Activated CD8-positive, alpha-beta memory T cell treated with anti-CD3 and anti-CD28 coated beads, Interleukin-2, amount 50 U/mL, for 1 hour (primary cell): ENCODE measurements around the gene ZNF488.
A peak's percentile ranks its signal among the peaks of the same experiment; 100 is the strongest.

Experiments used
- DNase-seq: peaks from one replicate; pipeline ENCODE4 v3.0.0-alpha.2; 2020; ENCODE audit errors: extremely low read depth

ZNF488 gene

DNA sequence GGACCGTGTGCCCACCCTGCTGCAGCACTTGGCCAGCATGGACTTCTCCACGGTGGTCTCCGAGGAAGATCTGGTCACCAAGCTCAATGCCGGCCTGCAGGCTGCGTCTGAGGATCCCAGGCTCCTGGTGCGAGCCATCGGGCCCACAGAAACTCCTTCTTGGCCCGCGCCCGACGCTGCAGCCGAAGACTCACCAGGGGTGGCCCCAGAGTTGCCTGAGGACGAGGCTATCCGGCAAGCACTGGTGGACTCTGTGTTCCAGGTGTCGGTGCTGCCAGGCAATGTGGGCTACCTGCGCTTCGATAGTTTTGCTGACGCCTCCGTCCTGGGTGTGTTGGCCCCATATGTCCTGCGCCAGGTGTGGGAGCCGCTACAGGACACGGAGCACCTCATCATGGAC lies 34.6 kb downstream of the ZNF488 start:
- DNase-seq, result no peak

DNA sequence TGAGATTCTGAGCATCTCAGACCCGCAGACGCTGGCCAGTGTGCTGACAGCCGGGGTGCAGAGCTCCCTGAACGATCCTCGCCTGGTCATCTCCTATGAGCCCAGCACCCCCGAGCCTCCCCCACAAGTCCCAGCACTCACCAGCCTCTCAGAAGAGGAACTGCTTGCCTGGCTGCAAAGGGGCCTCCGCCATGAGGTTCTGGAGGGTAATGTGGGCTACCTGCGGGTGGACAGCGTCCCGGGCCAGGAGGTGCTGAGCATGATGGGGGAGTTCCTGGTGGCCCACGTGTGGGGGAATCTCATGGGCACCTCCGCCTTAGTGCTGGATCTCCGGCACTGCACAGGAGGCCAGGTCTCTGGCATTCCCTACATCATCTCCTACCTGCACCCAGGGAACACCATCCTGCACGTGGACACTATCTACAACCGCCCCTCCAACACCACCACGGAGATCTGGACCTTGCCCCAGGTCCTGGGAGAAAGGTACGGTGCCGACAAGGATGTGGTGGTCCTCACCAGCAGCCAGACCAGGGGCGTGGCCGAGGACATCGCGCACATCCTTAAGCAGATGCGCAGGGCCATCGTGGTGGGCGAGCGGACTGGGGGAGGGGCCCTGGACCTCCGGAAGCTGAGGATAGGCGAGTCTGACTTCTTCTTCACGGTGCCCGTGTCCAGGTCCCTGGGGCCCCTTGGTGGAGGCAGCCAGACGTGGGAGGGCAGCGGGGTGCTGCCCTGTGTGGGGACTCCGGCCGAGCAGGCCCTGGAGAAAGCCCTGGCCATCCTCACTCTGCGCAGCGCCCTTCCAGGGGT lies 35.2 kb downstream of the ZNF488 start:
- DNase-seq, result no peak

DNA sequence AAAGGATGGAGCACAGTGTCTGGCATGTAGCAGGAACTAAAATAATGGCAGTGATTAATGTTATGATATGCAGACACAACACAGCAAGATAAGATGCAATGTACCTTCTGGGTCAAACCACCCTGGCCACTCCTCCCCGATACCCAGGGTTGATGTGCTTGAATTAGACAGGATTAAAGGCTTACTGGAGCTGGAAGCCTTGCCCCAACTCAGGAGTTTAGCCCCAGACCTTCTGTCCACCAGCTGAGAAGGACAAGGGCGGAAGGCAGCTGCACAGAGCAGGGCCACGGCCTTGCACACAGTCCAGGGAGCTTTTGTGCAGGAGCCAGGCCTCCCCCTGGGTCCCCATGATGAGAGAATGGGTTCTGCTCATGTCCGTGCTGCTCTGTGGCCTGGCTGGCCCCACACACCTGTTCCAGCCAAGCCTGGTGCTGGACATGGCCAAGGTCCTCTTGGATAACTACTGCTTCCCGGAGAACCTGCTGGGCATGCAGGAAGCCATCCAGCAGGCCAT lies 35.9 kb downstream of the ZNF488 start, which contains the start of gene RBP3:
Gene RBP3, plus strand, starts transcription at position 226 of the 514 bp plus-strand sequence. Its CDS starts 122 bp downstream, at position 348.
- no peak for DNase-seq

DNA sequence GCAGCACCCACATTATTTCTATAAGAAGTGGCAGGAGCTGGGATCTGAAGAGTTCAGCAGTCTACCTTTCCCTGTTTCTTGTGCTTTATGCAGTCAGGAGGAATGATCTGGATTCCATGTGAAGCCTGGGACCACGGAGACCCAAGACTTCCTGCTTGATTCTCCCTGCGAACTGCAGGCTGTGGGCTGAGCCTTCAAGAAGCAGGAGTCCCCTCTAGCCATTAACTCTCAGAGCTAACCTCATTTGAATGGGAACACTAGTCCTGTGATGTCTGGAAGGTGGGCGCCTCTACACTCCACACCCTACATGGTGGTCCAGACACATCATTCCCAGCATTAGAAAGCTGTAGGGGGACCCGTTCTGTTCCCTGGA lies 36.8 kb downstream of the ZNF488 start:
- no peak for DNase-seq

DNA sequence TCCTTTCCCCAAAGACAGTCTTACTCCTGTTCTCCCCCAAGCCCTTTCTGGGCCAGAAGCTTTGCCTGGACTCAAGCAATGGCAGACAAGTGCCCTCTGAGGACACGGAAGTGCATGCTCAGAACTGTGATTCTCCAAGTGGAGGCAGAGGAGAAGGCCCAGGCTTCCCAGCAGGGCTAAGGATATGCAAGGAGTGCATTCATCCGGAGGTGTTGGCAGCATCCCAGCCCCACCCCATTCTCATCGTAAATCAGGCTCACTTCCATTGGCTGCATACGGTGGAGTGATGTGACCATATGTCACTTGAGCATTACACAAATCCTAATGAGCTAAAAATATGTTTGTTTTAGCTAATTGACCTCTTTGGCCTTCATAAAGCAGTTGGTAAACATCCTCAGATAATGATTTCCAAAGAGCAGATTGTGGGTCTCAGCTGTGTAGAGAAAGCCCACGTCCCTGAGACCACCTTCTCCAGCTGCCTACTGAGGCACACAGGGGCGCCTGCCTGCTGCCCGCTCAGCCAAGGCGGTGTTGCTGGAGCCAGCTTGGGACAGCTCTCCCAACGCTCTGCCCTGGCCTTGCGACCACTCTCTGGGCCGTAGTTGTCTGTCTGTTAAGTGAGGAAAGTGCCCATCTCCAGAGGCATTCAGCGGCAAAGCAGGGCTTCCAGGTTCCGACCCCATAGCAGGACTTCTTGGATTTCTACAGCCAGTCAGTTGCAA lies 37.4 kb downstream of the ZNF488 start:
- no peak for DNase-seq

DNA sequence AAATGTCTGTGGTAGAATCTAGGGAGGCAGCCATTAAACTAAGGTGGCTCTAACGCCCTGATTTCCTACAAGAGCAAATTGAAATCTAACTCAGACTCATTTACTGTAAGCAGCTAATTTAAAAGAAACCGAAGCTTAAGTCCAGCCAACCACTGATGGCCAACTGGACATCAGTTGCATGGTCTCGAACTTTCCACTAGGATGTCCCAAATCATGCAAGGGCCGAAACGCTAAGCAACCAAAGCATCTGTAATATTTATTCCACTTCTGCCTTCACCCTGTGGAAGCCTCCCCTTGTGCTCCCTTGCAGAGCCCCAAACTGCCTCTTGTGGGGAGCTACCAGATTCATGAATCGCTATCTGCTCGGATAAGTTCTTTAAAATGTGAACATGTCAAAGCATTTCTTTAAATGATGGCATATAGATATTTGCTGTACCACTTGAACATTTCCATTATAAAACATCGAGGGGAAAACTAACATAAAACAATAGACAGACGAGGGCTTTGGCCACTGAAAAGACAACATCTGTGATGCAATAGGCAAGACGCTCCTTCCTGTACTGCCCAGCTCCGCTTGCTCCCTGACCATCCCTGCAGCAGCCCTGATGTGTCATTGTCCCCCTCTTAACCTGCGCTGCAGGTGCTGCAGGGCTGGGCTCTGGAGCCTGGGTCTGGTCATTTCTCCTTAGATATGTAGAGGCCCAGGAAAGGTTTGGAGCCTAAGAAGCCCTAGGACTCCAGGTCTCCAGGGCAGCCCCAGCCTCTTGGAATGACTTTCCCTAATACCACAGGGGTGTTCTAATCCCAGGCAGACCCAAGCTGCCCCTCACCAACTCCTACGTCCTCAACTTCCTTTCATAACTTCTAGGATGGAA lies 38.9 kb downstream of the ZNF488 start:
- DNase-seq, result no peak

DNA sequence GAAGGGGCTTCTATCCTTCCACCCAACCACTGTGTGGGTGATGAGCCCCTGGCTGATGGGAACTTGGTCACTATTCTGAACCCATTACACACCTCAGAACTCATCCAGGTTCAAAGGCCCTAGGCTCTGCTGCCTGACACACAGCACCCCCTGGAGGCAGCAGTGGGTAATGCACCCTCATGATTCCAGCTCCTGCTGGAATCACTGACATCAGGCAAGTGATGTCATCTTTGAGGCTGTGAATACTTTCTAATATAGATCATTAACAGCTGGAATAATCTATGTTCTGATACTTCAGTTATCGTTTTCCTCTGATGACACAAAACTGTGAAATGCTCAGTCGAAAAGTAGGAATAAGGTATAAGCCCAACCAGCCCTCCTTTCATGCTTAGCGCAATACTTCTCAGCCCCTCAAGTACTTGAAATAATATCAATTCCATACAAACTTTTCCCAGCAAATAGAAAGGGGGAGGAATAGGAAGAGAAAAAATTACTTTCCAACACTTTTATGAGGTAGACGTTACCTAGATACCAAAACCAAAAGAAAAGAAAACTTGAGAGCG lies 43.4 kb downstream of the ZNF488 start:
- DNase-seq, result peak; percentile 13

DNA sequence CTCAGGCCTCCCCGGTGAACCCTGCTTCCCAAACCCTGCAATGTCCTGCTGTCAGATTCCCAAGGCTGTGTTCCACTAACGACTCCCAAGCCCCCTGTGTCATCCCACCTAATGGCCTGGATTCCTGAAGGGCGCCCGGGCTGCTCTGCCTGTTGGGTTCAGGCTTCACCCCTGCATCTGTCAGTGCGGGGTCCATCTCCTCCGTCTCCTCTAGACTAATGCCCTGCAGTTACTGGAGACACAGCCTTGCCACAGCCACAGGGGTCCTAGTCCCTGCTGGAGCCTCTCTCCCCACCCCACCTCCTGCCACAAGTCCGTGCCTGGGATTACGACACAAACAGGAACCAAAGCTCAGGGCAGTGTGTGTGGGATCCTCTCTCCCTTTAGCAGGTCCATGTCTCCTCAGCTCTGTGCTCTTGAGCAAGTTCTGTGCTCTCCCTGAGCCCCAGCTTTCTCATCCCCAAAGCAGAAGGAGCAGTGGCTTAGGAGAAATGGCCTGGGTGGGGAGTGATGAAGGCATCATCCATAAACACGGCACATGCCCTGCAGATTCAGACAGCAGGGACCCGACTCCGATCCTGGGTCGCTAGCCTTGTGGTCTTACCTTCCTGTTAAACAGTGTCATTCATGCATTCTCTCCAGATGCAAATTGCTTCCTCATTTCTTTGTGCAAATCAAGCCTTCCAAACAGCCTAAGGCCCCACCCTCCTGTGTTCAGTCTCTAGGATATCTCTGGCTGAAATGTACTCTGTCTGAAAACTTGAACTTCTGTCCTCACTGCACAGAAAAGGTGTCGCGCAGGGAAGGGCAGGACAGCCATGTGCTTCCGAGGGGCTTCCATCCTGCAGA lies 44.1 kb downstream of the ZNF488 start:
- DNase-seq, result no peak

DNA sequence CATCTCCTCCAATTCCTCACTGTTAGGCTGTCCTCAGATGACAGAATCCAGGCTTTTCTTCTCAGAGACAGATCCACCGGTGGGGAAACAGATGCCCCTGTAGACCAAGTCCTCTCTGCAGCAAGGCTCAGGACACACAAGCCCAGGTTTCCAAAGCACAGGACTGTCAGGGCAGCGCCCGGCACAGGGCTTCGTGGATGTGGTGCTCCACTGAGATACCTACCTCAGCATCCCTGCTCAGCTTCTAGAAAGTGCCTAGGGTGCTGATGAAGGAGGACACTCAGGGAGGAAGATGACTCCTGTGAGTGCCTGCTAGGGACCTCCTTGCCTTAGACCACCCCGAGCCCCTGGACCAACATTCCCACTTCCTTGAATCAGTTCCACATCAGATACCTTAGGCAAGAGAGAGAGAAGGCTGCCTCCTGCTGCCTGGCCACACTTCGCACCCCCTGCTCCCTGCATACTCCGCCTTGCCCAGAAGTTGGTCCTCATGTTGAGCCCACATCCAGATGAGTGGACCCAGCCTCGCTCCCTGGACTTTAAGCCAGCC lies 44.8 kb downstream of the ZNF488 start:
- no peak for DNase-seq

DNA sequence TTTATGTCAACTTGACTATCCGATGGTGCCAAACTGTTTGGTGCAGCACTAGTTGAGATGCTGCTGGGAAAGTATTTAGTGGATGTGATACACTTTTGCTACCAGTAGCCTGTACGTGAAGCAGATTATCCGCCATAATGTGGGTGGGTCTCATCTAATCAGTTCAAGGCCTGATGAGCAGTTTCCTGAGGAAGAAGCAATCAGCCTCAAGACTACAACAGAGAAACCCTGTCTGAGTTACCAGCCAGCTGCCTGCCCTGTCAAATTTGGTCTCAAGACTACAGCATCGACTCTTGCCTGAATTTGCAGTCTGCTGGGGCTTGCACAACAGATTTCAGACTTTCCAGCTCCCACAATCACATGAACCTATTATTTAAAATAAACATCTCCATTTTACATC lies 46.8 kb downstream of the ZNF488 start:
- no peak for DNase-seq

DNA sequence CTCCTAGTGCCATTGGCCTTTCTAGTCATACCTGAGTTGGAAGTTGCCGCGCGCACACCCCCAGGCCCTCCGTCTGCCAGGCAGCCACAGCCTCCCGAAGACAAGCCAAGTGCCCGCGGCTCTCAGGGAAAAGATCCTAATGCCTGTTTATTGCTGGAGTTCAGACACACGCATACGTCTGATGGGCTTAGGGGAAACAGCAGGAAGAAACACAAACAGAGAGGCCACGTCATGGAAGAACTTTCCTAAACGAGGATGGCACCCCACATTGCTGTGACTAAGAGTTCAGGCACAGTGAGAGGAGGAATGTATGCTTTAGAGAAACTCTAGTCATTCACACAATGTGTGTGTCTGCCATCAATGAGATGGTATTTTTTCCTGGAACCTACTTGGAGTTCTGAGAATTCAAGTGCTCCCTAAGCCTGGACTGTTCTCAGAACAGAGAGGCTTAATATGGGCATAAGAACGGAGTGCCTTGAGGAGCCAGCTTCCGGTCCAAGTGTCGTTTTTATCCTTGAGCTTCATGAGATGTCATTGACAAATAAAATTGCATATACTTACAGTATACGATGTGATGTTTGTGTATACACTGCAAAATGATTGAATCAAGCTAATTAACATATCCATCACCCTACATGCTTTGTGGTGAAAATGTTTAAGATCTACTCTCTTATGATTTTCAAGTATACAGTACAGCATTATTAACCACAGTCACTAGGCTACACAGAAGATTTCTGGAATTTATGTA lies 47.5 kb downstream of the ZNF488 start:
- DNase-seq, result no peak

DNA sequence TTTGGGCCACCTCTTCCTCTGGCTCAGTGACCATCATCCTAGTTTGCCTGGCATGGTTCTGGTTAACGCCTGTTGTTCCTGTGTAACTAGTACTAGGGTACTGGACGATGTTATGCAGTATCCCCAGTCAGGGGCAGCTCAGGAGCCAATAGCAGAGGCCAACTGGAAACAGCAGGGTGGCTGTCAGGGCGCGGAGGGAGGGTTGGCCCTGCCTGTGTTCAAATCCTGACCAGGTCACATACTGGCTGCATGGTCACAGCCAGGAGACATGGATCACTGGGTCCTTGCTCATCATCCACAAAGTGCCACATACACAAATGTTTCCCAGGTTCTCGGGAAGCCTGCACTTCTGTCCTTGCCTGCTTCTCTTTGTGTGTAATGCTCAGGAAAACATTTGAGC lies 48.2 kb downstream of the ZNF488 start:
- DNase-seq, result no peak

DNA sequence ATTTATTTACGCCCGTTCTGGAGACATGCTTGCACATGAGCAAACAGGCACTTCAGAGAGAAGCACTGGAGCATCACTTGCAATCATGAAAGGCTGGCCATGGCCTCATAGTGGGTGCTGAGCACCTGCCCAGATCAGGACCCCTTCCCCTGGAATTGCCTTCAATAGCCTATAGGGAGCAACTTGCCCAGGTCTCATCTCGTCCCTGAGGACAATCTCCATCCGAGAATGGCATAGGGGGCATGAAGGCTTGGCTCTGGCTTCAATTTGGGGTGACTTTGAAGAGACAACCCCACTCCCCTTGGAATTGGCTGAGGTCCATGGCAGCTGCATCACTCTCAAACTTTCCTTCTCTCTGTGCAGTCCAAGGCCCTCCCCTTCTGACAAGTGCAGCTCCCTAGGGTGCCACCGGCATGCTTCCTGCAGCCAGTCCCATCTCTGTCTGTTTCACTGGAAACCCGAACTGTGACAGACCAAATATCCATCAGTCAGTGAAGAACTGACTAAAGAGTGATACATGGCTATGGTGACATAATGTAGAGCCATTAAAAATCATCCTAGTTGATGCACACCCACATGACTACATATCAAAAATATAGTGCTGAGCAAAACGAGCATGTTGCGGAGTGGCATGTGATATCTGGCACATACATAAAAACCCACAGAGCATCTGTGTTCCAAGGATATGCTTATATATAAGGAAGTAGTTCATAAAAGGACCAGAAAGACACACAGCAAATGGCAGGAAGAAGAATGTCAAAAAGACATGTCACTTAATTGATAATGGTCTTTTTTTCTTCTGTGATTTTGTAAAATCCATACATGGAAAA lies 49.4 kb downstream of the ZNF488 start:
- DNase-seq, result no peak

DNA sequence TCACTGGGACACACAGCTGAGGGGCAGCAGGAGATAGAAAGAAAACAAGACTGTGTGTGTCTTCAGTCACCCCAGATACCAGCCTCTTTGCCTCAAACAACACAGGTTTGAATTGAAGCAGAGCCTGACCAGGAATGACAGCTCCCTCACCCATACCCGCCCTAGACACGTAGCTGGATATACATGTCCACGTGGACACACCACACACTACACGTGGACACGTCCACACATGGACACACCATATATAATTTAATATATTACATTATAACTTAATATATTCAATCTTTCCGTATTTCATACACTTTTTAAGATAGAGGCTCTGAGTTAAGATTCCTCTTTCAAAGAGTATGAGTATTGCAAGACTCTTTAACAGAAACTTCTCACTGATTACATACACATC lies 50.6 kb downstream of the ZNF488 start:
- DNase-seq, result no peak

DNA sequence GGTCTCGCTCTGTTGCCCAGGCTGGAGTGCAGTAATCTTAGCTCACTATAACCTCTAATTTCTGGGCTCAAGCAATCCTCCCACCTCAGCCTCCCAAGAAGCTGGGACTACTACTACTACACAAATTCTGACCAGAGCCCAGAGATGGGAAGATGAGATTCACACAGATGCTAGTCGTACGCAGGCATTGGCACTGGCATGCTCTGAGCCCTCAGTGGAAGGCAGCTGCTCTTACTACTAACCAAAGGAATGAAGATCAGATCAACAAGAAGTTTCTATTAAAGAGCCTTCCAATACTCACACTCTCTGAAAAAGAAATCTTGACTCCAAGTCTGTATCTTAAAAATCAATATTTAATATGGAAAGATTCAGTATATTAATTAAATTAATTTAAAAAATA lies 51.1 kb downstream of the ZNF488 start:
- no peak for DNase-seq

DNA sequence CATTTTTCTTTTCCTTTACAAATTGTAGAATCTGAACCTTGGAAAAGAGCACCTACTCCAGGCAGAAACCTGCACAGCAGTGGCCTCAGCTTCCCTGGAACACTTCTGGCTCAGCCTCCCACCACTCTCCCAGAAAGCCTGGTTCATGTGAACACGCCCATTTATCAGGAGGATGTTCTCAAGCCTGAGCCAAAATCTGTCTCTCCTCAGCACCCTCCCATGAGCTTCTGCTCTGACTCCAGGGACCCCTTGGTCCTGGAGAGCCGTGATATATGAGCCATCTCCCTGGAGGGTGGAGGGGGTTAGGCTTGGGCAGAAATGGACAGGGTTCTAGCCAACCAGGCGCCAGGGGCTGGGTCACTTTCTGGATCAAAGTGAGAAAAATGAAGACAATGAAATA lies 51.7 kb downstream of the ZNF488 start:
- DNase-seq, result no peak

DNA sequence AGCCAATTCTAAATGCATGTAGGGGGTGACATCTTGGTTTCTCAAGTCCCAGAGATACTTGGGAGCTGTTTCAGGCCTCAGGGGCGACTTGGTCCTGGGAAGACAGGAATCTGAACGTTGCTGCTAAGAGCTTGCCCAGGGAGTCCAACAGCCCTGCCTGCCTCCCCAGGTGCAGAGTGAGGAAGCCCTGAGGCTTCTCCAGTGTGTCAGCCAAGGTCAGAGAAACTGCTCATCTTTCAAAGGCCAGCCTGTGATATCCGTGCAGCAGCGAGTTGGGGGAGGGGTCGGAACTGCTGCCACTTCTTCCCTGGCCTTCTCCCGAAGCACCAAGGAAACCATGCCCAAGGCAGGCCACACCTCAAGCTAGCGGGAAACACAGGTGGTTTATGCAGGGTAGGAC lies 52.1 kb downstream of the ZNF488 start:
- DNase-seq, result no peak

DNA sequence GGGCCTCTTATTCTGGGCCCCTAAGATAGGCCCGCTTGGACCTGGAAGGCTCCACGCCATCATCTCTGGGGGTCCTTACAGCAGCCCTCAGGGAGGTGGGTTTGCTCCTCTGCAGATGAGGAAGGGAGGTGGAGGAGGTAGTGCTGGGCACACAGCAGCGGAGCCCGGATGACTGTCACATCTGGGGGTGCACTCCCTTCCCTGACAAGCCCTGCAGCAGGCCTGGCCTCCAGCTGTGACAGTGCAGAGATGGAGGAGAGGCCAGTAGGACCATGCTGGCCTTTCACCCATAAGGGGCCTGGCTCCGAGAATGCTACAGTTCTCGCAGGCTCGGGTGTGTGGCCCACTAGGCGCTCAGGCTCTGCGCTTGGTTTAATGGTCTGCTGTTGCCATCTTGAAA lies 52.6 kb downstream of the ZNF488 start:
- DNase-seq, result no peak

DNA sequence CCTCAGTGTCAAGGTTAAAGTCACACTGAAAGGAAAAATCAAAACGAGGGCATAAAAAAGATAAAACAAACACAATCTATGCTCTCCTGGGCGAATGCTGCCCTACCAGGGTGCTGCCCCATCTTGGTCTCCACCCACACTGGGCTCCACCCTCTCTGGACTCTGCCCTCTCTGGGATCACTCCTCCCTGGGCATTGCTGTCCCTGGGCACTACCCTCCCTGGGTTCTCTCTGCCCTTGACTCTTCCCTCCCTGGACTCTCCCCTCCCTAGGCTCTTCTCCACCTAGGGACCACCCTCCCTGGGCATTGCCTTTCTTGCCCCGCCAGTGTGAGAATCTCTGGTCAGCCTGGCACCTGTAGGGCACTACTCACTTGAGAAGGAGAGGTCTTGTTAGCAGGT lies 53.3 kb downstream of the ZNF488 start:
- DNase-seq, result no peak
